ENCODE measurements around the gene LRRK1. TPM values are rescaled to one million over a fixed set of nuclear protein-coding genes. Genes with fewer than 3 reads are reported as not detected.

Gene LRRK1
- polyA plus RNA-seq, 1 of the 3 experiments (the other 2 are of a cell fraction) = 6.9 TPM

GRCh38 chr15:101003706-101004105 is 84.5 kb downstream of the LRRK1 start:
- H2AFZ ChIP-seq (ENCODE audit: low read depth) = no peak overlapping the region
- 0 out of 2 replicates have a peak, but pooled peaks cover 2% of the 10 kb centered on the region for H4K20me1 ChIP-seq (ENCODE audit: insufficient read depth)
- DNase-seq = no peak
- peaks cover 5% of the 10 kb centered on the region for H3F3A ChIP-seq (replicated peaks; ENCODE audit: insufficient read depth)
- no peaks in the 10 kb centered on the region for H3K36me3 ChIP-seq (replicated peaks in 1 of 2; ENCODE audit: control insufficient read depth in 1 of 2, insufficient read depth in 2 of 2, low read length in 1 of 2)
- no peak overlapping the region for H3K4me3 ChIP-seq (ENCODE audit: low read depth in 2 of 2, low read length in 1 of 2)
- TF ChIP-seq MEF2A (IDR thresholded peaks at IDR 0.05; ENCODE audit: borderline replicate concordance, low read depth) (no peak), TAF1 (IDR thresholded peaks at IDR 0.05; ENCODE audit: borderline replicate concordance, low read depth, low read length) (no peak), EZH2phosphoT487 (IDR thresholded peaks at IDR 0.05; ENCODE audit: borderline replicate concordance, low read depth) (no peak), MXI1 (IDR thresholded peaks at IDR 0.05; ENCODE audit: low read depth, low read length) (no peak), FOSL2 (IDR thresholded peaks at IDR 0.05; ENCODE audit: borderline replicate concordance, low read depth) (no peak), SMC3 (IDR thresholded peaks at IDR 0.05; ENCODE audit: low read depth, low read length) (no peak), YY1 (IDR thresholded peaks at IDR 0.05; ENCODE audit: low read depth) (no peak), NRF1 (IDR thresholded peaks at IDR 0.05; ENCODE audit: low read depth, low read length) (no peak), POLR2AphosphoS5 (IDR thresholded peaks at IDR 0.05; ENCODE audit: low read depth, low read length) (no peak), RXRA (IDR thresholded peaks at IDR 0.05; ENCODE audit: borderline replicate concordance, low read depth) (no peak)
- H3K9ac ChIP-seq = no peak overlapping the region
- no peak overlapping the region for H3K4me2 ChIP-seq
- ChIA-PET POLR2A (no interaction called here), CTCF (interaction anchor here (0.9 to 5.6 kb wide), 6 partner anchors 8 to 332 kb away, joined by 3 to 156 read pairs (median 6); partner anchors contain the start of gene LRRK1)
- H3K79me2 ChIP-seq (ENCODE audit: insufficient read depth) = no peaks in the 10 kb centered on the region
- no peaks in the 10 kb centered on the region for H3K9me2 ChIP-seq
- H3K27me3 ChIP-seq (ENCODE audit: insufficient read depth) = no peaks in the 10 kb centered on the region
- no peak overlapping the region for H3K27ac ChIP-seq (ENCODE audit: low read depth in 2 of 2, low read length in 1 of 2)
- no peaks in the 10 kb centered on the region for H3K9me3 ChIP-seq
- 76% methylated on average over 4 of the region's 4 CpGs for WGBS (ENCODE audit: low lambda C conversion rate)
- H3K4me1 ChIP-seq (ENCODE audit: control insufficient read depth in 1 of 2, insufficient read depth in 2 of 2, low read depth in 1 of 2, low read length in 1 of 2) = peaks cover 6 to 16% of the 10 kb centered on the region in 2 experiments

GRCh38 chr15:101004500-101004899 is 85.3 kb downstream of the LRRK1 start:
- Histone ChIP-seq H3K4me3 (ENCODE audit: low read depth in 2 of 2, low read length in 1 of 2) (no peak overlapping the region), H3K27me3 (ENCODE audit: insufficient read depth) (no peaks in the 10 kb centered on the region), H2AFZ (ENCODE audit: low read depth) (no peak overlapping the region), H3F3A (replicated peaks; ENCODE audit: insufficient read depth) (peaks cover 5% of the 10 kb centered on the region), H3K9me3 (no peaks in the 10 kb centered on the region), H4K20me1 (ENCODE audit: insufficient read depth) (0 out of 2 replicates have a peak, but pooled peaks cover 4% of the 10 kb centered on the region), H3K27ac (ENCODE audit: low read depth in 2 of 2, low read length in 1 of 2) (no peak overlapping the region), H3K9ac (no peak overlapping the region), H3K79me2 (ENCODE audit: insufficient read depth) (no peaks in the 10 kb centered on the region), H3K9me2 (no peaks in the 10 kb centered on the region), H3K4me1 (ENCODE audit: control insufficient read depth in 1 of 2, insufficient read depth in 2 of 2, low read depth in 1 of 2, low read length in 1 of 2) (peaks cover 7 to 10% of the 10 kb centered on the region in 2 experiments; a peak in 3 of 4 replicates), H3K36me3 (replicated peaks in 1 of 2; ENCODE audit: control insufficient read depth in 1 of 2, insufficient read depth in 2 of 2, low read length in 1 of 2) (no peaks in the 10 kb centered on the region), H3K4me2 (no peak overlapping the region)
- TF ChIP-seq, protein P1, sequence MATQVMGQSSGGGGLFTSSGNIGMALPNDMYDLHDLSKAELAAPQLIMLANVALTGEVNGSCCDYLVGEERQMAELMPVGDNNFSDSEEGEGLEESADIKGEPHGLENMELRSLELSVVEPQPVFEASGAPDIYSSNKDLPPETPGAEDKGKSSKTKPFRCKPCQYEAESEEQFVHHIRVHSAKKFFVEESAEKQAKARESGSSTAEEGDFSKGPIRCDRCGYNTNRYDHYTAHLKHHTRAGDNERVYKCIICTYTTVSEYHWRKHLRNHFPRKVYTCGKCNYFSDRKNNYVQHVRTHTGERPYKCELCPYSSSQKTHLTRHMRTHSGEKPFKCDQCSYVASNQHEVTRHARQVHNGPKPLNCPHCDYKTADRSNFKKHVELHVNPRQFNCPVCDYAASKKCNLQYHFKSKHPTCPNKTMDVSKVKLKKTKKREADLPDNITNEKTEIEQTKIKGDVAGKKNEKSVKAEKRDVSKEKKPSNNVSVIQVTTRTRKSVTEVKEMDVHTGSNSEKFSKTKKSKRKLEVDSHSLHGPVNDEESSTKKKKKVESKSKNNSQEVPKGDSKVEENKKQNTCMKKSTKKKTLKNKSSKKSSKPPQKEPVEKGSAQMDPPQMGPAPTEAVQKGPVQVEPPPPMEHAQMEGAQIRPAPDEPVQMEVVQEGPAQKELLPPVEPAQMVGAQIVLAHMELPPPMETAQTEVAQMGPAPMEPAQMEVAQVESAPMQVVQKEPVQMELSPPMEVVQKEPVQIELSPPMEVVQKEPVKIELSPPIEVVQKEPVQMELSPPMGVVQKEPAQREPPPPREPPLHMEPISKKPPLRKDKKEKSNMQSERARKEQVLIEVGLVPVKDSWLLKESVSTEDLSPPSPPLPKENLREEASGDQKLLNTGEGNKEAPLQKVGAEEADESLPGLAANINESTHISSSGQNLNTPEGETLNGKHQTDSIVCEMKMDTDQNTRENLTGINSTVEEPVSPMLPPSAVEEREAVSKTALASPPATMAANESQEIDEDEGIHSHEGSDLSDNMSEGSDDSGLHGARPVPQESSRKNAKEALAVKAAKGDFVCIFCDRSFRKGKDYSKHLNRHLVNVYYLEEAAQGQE (IDR thresholded peaks at IDR 0.05; ENCODE audit: low read depth, low read length) = no peak
- TF ChIP-seq EZH2phosphoT487 (IDR thresholded peaks at IDR 0.05; ENCODE audit: borderline replicate concordance, low read depth) (no peak), TAF1 (IDR thresholded peaks at IDR 0.05; ENCODE audit: borderline replicate concordance, low read depth, low read length) (no peak)
- POLR2A ChIA-PET = no interaction called here
- CTCF ChIA-PET = interaction anchor here (1.1 to 5.6 kb wide), 4 partner anchors 13 to 333 kb away, joined by 3 to 156 read pairs (median 6); partner anchors contain the start of gene LRRK1
- WGBS (ENCODE audit: low lambda C conversion rate) = 100% methylated on average over 4 of the region's 4 CpGs
- DNase-seq = no peak
